Stimulated activated CD4-positive, alpha-beta T cell treated with anti-CD3 and anti-CD28 coated beads, Interleukin-1b, Interleukin-23, amount 100 ng/mL, for 1 hour (primary cell): ENCODE data around the gene LNPK.
"Not testable (repeated sequence)": the region's sequence is repeated elsewhere in the genome, so short reads cannot be mapped to it uniquely, and the experiment has no call there.

ENCODE experiments used
- DNase-seq, 2 donors: peaks; one replicate each; pipeline ENCODE4 v3.0.0-alpha.2; 2020; ENCODE audit warnings: low read depth in 2 of 2

Gene LNPK

GRCh38 chr2:175973373-175973772 is 28.7 kb downstream of the LNPK start:
- no peak for DNase-seq

- no peak for DNase-seq
Observed at GRCh38 chr2:175966839-175967238, 35.2 kb downstream of the LNPK start.

- no peak for DNase-seq
Observed at GRCh38 chr2:175965773-175966172, 36.3 kb downstream of the LNPK start.

- DNase-seq, result no peak
Observed at GRCh38 chr2:175964195-175964594, 37.9 kb downstream of the LNPK start.

GRCh38 chr2:175963171-175963570 is 38.9 kb downstream of the LNPK start:
- not testable (repeated sequence) for DNase-seq

- DNase-seq, result no peak
Observed at GRCh38 chr2:175957845-175958244, 44.2 kb downstream of the LNPK start.

- no peak for DNase-seq
Observed at GRCh38 chr2:175955136-175955535, 46.9 kb downstream of the LNPK start.

- no peak for DNase-seq
Observed at GRCh38 chr2:175950512-175950911, 51.6 kb downstream of the LNPK start.

- no peak for DNase-seq
Observed at GRCh38 chr2:175948191-175948590, 53.9 kb downstream of the LNPK start.

GRCh38 chr2:175947073-175947472 is 55.0 kb downstream of the LNPK start:
- no peak for DNase-seq

GRCh38 chr2:175941699-175942098 is 60.4 kb downstream of the LNPK start:
- DNase-seq, result no peak

- DNase-seq, result no peak
Observed at GRCh38 chr2:175937216-175937615, 64.9 kb downstream of the LNPK start.

- DNase-seq, result no peak
Observed at GRCh38 chr2:175935289-175936181, 66.5 kb downstream of the LNPK start.

GRCh38 chr2:175932675-175933074 is 69.4 kb downstream of the LNPK start:
- no peak for DNase-seq

- no peak for DNase-seq
Observed at GRCh38 chr2:175931805-175932204, 70.3 kb downstream of the LNPK start.

- no peak for DNase-seq
Observed at GRCh38 chr2:175930504-175930903, 71.6 kb downstream of the LNPK start.

GRCh38 chr2:175929850-175930249 is 72.2 kb downstream of the LNPK start:
- no peak for DNase-seq

GRCh38 chr2:175926272-175926671 is 75.8 kb downstream of the LNPK start:
- no peak for DNase-seq

GRCh38 chr2:175922160-175922559 is 79.9 kb downstream of the LNPK start:
- DNase-seq, result no peak

GRCh38 chr2:175918935-175919334 is 83.1 kb downstream of the LNPK start:
- no peak for DNase-seq

- DNase-seq, result no peak
Observed at GRCh38 chr2:175914846-175915245, 87.2 kb downstream of the LNPK start.

GRCh38 chr2:175913849-175914743 is 88.0 kb downstream of the LNPK start:
- not testable (repeated sequence) for DNase-seq

- not testable (repeated sequence) for DNase-seq
Observed at GRCh38 chr2:175913267-175913666, 88.8 kb downstream of the LNPK start.
